HepG2 (cell line): Measurements from ENCODE around the gene ZC3H13. TPM values are rescaled to one million over a fixed set of nuclear protein-coding genes. Genes with fewer than 3 reads are reported as not detected.
A peak's percentile ranks its signal among the peaks of the same experiment; 100 is the strongest.

Experiments
- ATAC-seq: fragments of 200-7000 bp; cut with Tn5 transposase; 3 replicates; pipeline ENCODE4 v1.9.1; 2020; ENCODE audit warnings: mild to moderate bottlenecking, moderate library complexity
- BruUV-seq: library from RNA; stranded (reverse); fragments of 400-500 nt; replicated peaks from 2 replicates; lab custom pipeline; 2021; lab: Mats Ljungman, UMichigan
- CTCF ChIA-PET: fragments of 300-600 bp; formaldehyde crosslinking; extraction: SDS; loops from one replicate; lab custom pipeline; 2021; ENCODE audit warnings: low total read pairs, inconsistent platforms, low intra/inter-chr PET ratio; lab: Yijun Ruan, JAX
- POLR2A ChIA-PET: fragments of 350-600 bp; sonication (Branson Sonifier 250); formaldehyde crosslinking; loops from one replicate; lab custom pipeline; 2020; ENCODE audit warnings: antibody characterized with exemption, inconsistent platforms; lab: Yijun Ruan, JAX
- DNase-seq: peaks from one replicate; pipeline ENCODE4 v3.0.0-alpha.2; 2015; ENCODE audit warnings: low spot score
- FAIRE-seq: peaks from 3 replicates; lab custom pipeline; 2011; peaks lifted over from hg19 to GRCh38; lab: Jason Lieb, UNC
- H2AFZ ChIP-seq: one replicate; pipeline ENCODE4 v1.6.1; 2011; ENCODE audit warnings: low read length, inconsistent platforms
- H3K27ac ChIP-seq: fragments of 300-600 bp; 3 replicates; pipeline ENCODE4 v1.8.0; 2011; ENCODE audit warnings: mixed run types, mild to moderate bottlenecking, mixed read lengths, low read length, inconsistent platforms; ENCODE audit not compliant: insufficient read depth; ENCODE audit errors: extremely low read length
- H3K27me3 ChIP-seq, 2 experiments: fragments of 200-600 bp in 1 of 2; 2 replicates in 1 of 2; 3 replicates in 1 of 2; pipeline versions ENCODE4 v1.6.0 to v1.8.0; 2011; ENCODE audit warnings: low read length in 2 of 2, mild to moderate bottlenecking in 2 of 2, moderate library complexity in 2 of 2, inconsistent platforms in 1 of 2; ENCODE audit not compliant: insufficient read depth in 2 of 2, control insufficient read depth in 1 of 2
- H3K36me3 ChIP-seq, 2 experiments: fragments of 200-600 bp in 1 of 2; replicated peaks in 1 of 2; 2 replicates in 1 of 2; 3 replicates in 1 of 2; pipeline versions ENCODE4 v1.5.1 to v1.8.0; 2011; ENCODE audit warnings: low read length in 2 of 2, inconsistent platforms in 1 of 2; ENCODE audit not compliant: insufficient read depth in 2 of 2, control insufficient read depth in 1 of 2
- H3K4me1 ChIP-seq: 2 replicates; pipeline ENCODE4 v1.5.1; 2012; ENCODE audit warnings: low read length, inconsistent platforms; ENCODE audit not compliant: insufficient read depth
- H3K4me2 ChIP-seq: 2 replicates; pipeline ENCODE4 v1.6.0; 2011; ENCODE audit warnings: low read depth, low read length, inconsistent platforms
- H3K4me3 ChIP-seq, 3 experiments: fragments of 200-600 bp in 1 of 3; sonication (generic), shearing (Covaris generic) in 1 of 3; replicated peaks in 1 of 3; 2 replicates each; pipeline ENCODE4 v1.5.1; 2011 to 2016; ENCODE audit warnings: low read length in 3 of 3, inconsistent platforms in 2 of 3, low read depth in 2 of 3, mild to moderate bottlenecking in 2 of 3, control low read depth in 1 of 3, mixed read lengths in 1 of 3; ENCODE audit not compliant: insufficient read depth in 1 of 3
- H3K79me2 ChIP-seq: one replicate; pipeline ENCODE4 v1.6.1; 2011; ENCODE audit warnings: low read length, inconsistent platforms; ENCODE audit not compliant: insufficient read depth
- H3K9ac ChIP-seq: 2 replicates; pipeline ENCODE4 v1.6.0; 2011; ENCODE audit warnings: mild to moderate bottlenecking, low read depth, low read length, inconsistent platforms; ENCODE audit not compliant: insufficient read depth
- H3K9me3 ChIP-seq: 2 replicates; pipeline ENCODE4 v1.5.1; 2012; ENCODE audit warnings: mild to moderate bottlenecking, low read length
- H4K20me1 ChIP-seq: 2 replicates; pipeline ENCODE4 v1.6.0; 2011; ENCODE audit warnings: inconsistent platforms, mild to moderate bottlenecking, low read length, moderate library complexity; ENCODE audit not compliant: insufficient read depth
- ATF7 ChIP-seq, 2 experiments: fragments of 450-650 bp in 1 of 2; sonication (generic) in 1 of 2; formaldehyde crosslinking in 1 of 2; IDR thresholded peaks; 2 replicates each; pipeline versions ENCODE4 v1.4.0 to v1.6.1; 2016 to 2020; ENCODE audit warnings: antibody characterized with exemption in 1 of 2, mild to moderate bottlenecking in 1 of 2, missing genetic modification reagents in 1 of 2
- ETV5 ChIP-seq: IDR thresholded peaks from 2 replicates; pipeline ENCODE4 v1.6.1; 2018; ENCODE audit warnings: missing biosample characterization, missing genetic modification reagents, inconsistent platforms, borderline replicate concordance
- HDAC2 ChIP-seq: sonication (generic); formaldehyde crosslinking; IDR thresholded peaks from 2 replicates; pipeline ENCODE4 v1.4.0; 2020; ENCODE audit warnings: missing genetic modification reagents
- IKZF1 ChIP-seq: fragments of 450-650 bp; IDR thresholded peaks from 2 replicates; pipeline ENCODE4 v1.7.1; 2016
- MAFK ChIP-seq, 2 experiments: IDR thresholded peaks in 1 of 2; conservative IDR thresholded peaks in 1 of 2; 2 replicates each; pipeline ENCODE4 v1.6.1; 2011; ENCODE audit warnings: improper control_type of control experiment in 2 of 2, low read length in 2 of 2
- NR3C1 ChIP-seq: sonication (generic); formaldehyde crosslinking; IDR thresholded peaks from 2 replicates; pipeline ENCODE4 v1.4.0; 2020; ENCODE audit warnings: missing genetic modification reagents
- ONECUT2 ChIP-seq: sonication (generic); formaldehyde crosslinking; IDR thresholded peaks from 2 replicates; pipeline ENCODE4 v1.4.0; 2020; ENCODE audit warnings: missing genetic modification reagents
- PATZ1 ChIP-seq: sonication (generic); formaldehyde crosslinking; IDR thresholded peaks from 2 replicates; pipeline ENCODE4 v1.4.0; 2020; ENCODE audit warnings: missing genetic modification reagents
- SAP130 ChIP-seq: IDR thresholded peaks from 2 replicates; pipeline ENCODE4 v1.6.1; 2016; ENCODE audit warnings: low read depth
- SP2 ChIP-seq: sonication (generic); formaldehyde crosslinking; IDR thresholded peaks from 2 replicates; pipeline ENCODE4 v1.5.1; 2020; ENCODE audit warnings: mild to moderate bottlenecking, missing genetic modification reagents
- STAT5B ChIP-seq: sonication (generic); formaldehyde crosslinking; IDR thresholded peaks from 2 replicates; pipeline ENCODE4 v1.4.0; 2020; ENCODE audit warnings: missing genetic modification reagents
- TMF1 ChIP-seq: sonication (generic); formaldehyde crosslinking; IDR thresholded peaks from 2 replicates; pipeline ENCODE4 v1.8.1; 2022; ENCODE audit warnings: low read depth, missing genetic modification reagents
- ZBTB2 ChIP-seq: sonication (generic); formaldehyde crosslinking; IDR thresholded peaks from 2 replicates; pipeline ENCODE4 v1.8.0; 2022; ENCODE audit warnings: low read depth, missing genetic modification reagents
- ZNF20 ChIP-seq: sonication (generic); formaldehyde crosslinking; IDR thresholded peaks from 2 replicates; pipeline ENCODE4 v1.4.0; 2020; ENCODE audit warnings: mild to moderate bottlenecking, moderate library complexity, missing genetic modification reagents
- ZNF234 ChIP-seq: sonication (generic); formaldehyde crosslinking; conservative IDR thresholded peaks from 2 replicates; pipeline ENCODE4 v1.5.1; 2020; ENCODE audit warnings: mild to moderate bottlenecking, missing genetic modification reagents
- ZNF567 ChIP-seq: sonication (generic); formaldehyde crosslinking; IDR thresholded peaks from 2 replicates; pipeline ENCODE4 v1.8.1; 2023; ENCODE audit warnings: mild to moderate bottlenecking, missing genetic modification reagents, borderline replicate concordance
- ZNF687 ChIP-seq: sonication (generic); formaldehyde crosslinking; IDR thresholded peaks from 2 replicates; pipeline ENCODE4 v1.5.1; 2020; ENCODE audit warnings: mild to moderate bottlenecking, missing genetic modification reagents, moderate library complexity
- ZNF766 ChIP-seq: sonication (generic); formaldehyde crosslinking; IDR thresholded peaks from 2 replicates; pipeline ENCODE4 v1.5.0; 2020; ENCODE audit warnings: missing genetic modification reagents, borderline replicate concordance
- WGBS: methylation state at CpG from one replicate; pipeline ENCODE4 v1.1.6; 2017; ENCODE audit warnings: low lambda C conversion rate; 5-methylcytosine and 5-hydroxymethylcytosine counted together
- in situ Hi-C: cut with HindIII; loops from 2 replicates; pipeline ENCODE4 v1.10.0; 2017; ENCODE audit warnings: low pct_unique_long_range_greater_than_20kb; ENCODE audit not compliant: extremely low pct_ligation_motif_present
- intact Hi-C: fragments of 100-400 bp; cut with micrococcal nuclease; formaldehyde crosslinking; loops from one replicate; pipeline ENCODE4 v1.10.0; 2022; ENCODE audit not compliant: unreplicated experiment
- polyA plus RNA-seq, 8 experiments: library from polyadenylated mRNA; depleted of rRNA in 3 of 8; stranded (reverse) in 7 of 8; unstranded in 1 of 8; fragments of >200 nt; fragmentation: Illumina TruSeq in 4 of 8; extraction: Trizol in 4 of 8; gene quantifications; 2 replicates each; pipeline versions ENCODE4 v1.2.1 to v1.2.3, GENCODE V29; 2011 to 2016; ENCODE audit warnings: low read depth in 4 of 8, missing spikeins in 1 of 8, mixed read lengths in 1 of 8; ENCODE audit not compliant: insufficient read depth in 1 of 8
- total RNA-seq, 5 experiments: library from RNA; depleted of rRNA; stranded (reverse); fragments of >200 nt; fragmentation: Illumina TruSeq; extraction: Trizol; gene quantifications; 2 replicates each; pipeline ENCODE4 v1.2.3, GENCODE V29; 2016; ENCODE audit warnings: low read depth in 1 of 5

ZC3H13 gene
- total and polyA plus RNA-seq, 2 of the 13 experiments (the other 11 are each of a cell fraction or from before 2014, with no cell fraction given), result 2.7 to 23.5 TPM

- TF ChIP-seq ZNF20, result no peak
- peak; percentile 70 to 86; a peak in 3 of 4 replicates for TF ChIP-seq MAFK (conservative IDR thresholded peaks at IDR 0.05 in 1 of 2, IDR thresholded peaks at IDR 0.05 in 1 of 2; ENCODE audit: low read length in 2 of 2)
- TF ChIP-seq STAT5B, result no peak
- TF ChIP-seq ONECUT2, result no peak
- TF ChIP-seq, all 625 proteins: peak for 2
Observed at GRCh38 chr13:45996631-45997030, 55.9 kb downstream of the ZC3H13 start (continued).

GRCh38 chr13:45995245-45995644 is 57.3 kb downstream of the ZC3H13 start:
- H3K27ac ChIP-seq, result no peak overlapping the region
- no peak for FAIRE-seq
- intact Hi-C loops, result no loop called here
- no peak overlapping the region for H3K9ac ChIP-seq
- CTCF ChIA-PET, result no interaction called here
- no peaks in the 10 kb centered on the region for H4K20me1 ChIP-seq
- no peak for ATAC-seq
- WGBS, result 97% methylated on average over 1 of the region's 1 CpG
- H2AFZ ChIP-seq, result no peak overlapping the region
- H3K36me3 ChIP-seq, result peaks cover 6 to 15% of the 10 kb centered on the region in 2 experiments; a peak in 4 of 5 replicates
- no peaks in the 10 kb centered on the region for H3K27me3 ChIP-seq
- in situ Hi-C loops, result no loop called here
- no peaks in the 10 kb centered on the region for H3K4me1 ChIP-seq
- no peaks in the 10 kb centered on the region for H3K79me2 ChIP-seq
- no TSS peak for BruUV-seq
- no peaks in the 10 kb centered on the region for H3K9me3 ChIP-seq
- no peak for DNase-seq
- TF ChIP-seq PATZ1 (CRISPR knock-in tag) (no peak), SAP130 (CRISPR knock-in tag) (no peak), SP2 (CRISPR knock-in tag) (no peak), TMF1 (CRISPR knock-in tag) (no peak), ATF7 (IDR thresholded peaks at IDR 0.05) (no peak), ATF7 (CRISPR knock-in tag; IDR thresholded peaks at IDR 0.05) (no peak), HDAC2 (no peak), NR3C1 (CRISPR knock-in tag) (no peak), ZNF234 (no peak), ZBTB2 (CRISPR knock-in tag) (no peak), ETV5 (CRISPR knock-in tag) (no peak), ZNF687 (CRISPR knock-in tag) (no peak), IKZF1 (no peak), ZNF766 (no peak), ZNF567 (CRISPR knock-in tag) (no peak)
- TF ChIP-seq, all 625 proteins: peak for 0
- Histone ChIP-seq H3K4me3 (no peak overlapping the region), H3K4me2 (no peak overlapping the region)
- POLR2A ChIA-PET, result no interaction called here
